Measurements from ENCODE around the gene KLKB1.

DNA sequence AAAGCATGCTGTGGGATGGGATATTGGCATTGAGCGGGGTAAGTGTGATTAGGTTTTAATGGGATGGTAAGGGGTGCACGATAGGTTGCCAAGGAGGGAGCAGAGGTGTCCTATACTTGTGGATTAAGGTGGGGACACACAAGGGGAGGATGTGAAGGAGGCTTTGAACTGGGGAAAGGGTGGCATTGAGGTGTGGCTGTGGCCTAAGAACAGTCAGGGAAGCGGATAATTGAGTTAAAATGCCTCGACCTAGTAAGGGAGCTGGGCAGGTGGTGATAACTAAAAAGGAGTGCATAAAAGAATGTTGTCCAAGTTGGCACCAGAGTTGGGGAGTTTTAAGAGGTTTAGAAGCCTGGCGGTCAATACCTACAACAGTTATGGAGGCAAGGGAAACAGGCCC is 17.5 kb downstream of the KLKB1 start:
- TF ChIP-seq, protein P1, sequence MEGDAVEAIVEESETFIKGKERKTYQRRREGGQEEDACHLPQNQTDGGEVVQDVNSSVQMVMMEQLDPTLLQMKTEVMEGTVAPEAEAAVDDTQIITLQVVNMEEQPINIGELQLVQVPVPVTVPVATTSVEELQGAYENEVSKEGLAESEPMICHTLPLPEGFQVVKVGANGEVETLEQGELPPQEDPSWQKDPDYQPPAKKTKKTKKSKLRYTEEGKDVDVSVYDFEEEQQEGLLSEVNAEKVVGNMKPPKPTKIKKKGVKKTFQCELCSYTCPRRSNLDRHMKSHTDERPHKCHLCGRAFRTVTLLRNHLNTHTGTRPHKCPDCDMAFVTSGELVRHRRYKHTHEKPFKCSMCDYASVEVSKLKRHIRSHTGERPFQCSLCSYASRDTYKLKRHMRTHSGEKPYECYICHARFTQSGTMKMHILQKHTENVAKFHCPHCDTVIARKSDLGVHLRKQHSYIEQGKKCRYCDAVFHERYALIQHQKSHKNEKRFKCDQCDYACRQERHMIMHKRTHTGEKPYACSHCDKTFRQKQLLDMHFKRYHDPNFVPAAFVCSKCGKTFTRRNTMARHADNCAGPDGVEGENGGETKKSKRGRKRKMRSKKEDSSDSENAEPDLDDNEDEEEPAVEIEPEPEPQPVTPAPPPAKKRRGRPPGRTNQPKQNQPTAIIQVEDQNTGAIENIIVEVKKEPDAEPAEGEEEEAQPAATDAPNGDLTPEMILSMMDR (IDR thresholded peaks at IDR 0.05), result no peak
- no peak for TF ChIP-seq ZFX (IDR thresholded peaks at IDR 0.05; ENCODE audit: borderline replicate concordance)
